HG03571 (cell line): Measurements from ENCODE around the gene TEX2.
"Not testable (repeated sequence)": the region's sequence is repeated elsewhere in the genome, so short reads cannot be mapped to it uniquely, and the experiment has no call there.

Source experiments
- ATAC-seq: cut with Tn5 transposase; IDR thresholded peaks from one replicate; pipeline ENCODE4 v1.9.1; 2021; ENCODE audit not compliant: unreplicated experiment

Gene TEX2

DNA sequence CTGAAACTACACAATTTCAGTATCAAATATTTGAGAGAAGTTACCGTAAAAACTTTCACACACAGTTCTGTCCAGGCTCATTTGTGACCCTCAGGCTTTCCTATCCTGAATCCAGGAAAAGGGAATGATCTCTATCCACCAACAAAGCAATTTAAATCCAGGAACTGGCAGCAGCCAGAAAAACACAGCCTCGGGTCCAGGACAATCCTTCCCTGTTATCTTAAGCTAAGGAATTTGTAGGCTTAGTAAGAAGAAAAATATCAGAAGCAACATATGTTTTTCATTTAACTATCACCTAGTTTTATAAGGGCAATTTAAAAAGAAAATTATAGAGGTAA lies 47.1 kb downstream of the TEX2 start:
- ATAC-seq: no peak

DNA sequence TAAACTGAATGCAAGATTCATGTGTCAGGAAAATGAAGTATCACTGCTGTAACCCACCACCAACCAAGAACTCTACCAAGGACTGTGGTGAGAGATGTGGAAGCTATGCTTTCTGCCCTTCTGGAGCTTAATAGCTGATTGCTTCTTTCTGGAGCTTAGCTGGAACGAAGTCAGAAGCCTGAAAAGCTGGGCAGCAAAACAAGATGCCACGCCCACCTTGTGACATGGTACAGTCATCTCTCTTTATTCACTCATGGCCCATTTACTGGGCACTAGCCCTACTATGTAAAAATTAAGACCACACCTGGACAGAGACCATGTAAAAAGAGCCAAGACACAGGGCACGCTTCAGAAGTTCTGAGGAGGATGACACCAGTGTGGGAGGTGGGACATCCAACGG lies 48.1 kb downstream of the TEX2 start:
- no peak for ATAC-seq

DNA sequence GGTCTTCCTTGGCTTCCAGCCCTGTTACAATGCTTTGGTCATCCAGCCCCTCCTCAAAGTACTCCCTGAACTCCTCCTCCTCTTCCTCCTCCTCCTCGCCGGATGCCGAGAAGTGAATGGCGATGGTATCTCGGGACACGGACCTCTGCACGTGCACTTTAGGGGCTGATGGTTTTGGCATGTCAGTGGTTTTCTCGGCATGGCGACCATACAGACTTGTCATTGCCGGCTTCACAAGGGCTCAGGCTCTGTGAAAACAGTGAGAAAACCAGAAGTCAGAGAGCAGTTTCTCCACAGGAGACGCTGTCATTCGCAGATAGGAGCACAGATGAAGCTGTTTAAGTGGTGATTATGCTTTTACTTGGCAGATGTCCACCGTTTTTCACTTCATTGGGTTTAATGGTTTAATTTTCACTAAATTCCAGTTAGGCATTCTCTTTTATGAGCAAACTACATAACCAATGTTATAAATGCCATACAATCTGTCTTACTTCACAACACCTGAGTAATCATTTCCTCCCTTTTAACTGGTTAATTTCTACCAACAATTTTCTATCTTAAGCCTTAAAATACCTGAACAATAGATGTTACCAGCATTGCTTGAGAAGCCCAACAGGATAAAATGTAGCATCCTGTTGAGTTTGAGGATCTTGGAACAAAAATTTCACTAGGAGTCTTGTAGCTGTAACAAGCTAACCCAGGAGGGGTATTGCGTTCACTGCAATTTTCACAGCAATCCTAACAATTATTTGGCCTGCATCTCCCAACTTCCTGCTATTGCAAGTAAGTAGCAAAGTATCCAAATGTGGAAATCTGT lies 48.9 kb downstream of the TEX2 start:
- ATAC-seq: no peak

DNA sequence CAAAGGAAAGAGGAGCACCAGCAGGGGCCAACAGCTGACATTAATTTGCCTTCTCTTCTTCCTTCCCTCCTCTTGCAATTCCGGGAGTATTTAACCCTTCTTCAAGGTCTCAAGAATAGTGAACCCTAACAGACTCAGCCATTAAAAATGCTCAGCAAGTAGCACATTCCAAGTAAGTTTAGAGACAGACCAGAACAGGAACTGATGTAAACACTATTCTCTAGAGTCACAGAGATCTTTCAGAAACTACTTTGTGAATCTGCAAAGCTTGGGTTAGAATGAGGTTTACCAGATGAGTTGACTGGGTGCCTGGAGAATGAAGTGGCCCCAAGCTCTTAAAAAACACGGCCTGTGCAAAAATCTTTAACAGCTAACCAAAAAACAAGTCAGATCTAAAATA lies 50.9 kb downstream of the TEX2 start:
- ATAC-seq: no peak

DNA sequence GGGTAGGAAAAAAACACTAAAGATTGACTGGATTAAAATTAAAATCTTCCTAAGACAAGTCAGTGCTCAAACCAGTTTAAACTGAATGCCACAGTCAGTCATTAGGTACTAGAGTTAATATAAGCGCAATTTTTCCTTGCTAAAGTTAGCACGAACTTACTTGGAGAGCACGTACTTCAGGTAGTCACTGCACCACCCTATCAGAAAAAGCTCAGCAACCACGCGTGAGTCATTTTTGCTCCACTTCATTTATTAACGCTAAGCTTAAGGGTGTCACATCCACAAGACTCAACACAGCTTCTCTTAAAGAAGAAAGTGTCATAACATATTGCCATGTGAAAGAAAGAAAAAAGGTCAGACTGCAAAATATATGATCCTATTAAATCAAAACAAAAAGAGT lies 53.1 kb downstream of the TEX2 start:
- ATAC-seq: no peak

DNA sequence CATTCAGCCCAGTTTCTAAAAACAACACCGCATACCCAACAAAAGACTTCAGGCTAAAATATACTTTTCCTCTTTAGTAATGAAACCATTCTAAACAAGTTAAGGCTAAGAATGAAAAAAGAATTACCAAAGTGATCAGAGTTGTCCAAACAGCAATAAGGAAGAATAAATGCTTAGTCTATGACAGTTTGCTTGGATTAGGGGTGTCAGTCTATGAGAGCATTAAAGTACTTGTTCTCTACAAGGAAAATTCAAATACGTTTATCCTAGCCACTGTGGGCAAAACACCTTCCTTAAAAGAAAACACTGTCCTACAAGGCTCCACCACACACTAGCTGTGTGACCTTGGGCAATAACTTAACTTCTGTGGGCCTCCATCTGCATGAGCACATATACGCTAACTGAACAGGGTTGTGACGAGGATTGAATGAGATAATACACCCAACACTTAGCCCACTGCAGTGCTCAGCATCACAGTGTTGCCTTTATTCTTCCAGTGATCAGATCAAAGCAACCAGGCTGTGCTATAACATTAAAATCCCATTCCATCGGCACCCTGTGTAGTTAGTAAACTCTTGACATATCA lies 53.6 kb downstream of the TEX2 start:
- ATAC-seq: no peak

DNA sequence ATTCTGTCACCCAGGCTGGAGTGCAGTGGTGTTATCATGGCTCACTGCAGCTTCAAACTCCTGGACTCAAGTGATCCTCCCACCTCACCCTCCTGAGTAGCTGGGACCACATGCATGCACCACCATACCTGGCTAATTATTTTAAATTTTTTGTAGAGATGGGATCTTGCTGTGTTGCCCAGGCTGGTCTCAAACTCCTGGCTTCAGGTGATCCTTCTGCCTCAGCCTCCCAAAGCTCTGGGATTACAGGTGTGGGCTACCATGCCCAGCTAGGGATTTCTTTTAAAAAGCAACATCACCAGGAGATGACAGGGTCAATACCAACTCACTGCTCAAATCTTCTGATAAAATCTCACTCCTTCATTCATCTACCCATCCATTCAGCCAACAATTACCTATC lies 54.4 kb downstream of the TEX2 start:
- not testable (repeated sequence) for ATAC-seq

DNA sequence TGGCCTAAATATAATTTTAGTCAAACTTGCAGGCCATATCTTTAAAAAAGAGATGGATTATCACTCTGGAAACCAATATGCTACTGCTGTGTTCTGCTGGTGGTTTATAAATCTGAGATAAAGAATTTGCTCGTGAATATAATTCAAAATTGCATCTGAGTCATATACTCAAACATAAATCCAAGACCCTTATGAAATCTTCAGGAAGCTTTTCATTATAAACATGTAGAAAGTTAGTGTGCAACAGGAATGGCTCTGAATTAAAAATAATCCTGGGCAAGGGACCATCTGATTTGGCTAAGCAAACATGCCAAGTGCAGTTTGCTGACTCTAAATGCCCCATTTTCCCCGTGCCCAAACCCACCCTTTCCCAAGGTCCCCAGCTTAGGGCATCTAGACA lies 57.3 kb downstream of the TEX2 start:
- ATAC-seq: no peak

DNA sequence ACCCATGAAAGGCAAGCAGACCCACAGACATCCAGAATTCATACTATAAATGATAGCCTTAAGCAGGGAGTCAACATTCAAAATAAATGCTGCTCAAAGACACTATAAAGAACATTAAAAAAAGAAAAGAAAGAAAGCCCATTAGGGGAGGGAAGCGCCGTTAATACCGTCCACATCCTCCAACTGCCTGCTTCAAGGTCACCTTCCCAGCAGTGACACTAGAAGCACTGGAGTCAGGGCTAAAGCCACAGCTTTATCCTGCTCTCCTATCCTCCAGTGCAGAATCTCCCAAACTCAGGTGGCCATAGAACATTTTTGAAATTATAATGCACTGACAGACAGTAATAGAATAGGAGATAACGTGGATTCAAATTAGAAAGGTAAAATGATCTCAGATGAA lies 59.4 kb downstream of the TEX2 start:
- no peak for ATAC-seq

DNA sequence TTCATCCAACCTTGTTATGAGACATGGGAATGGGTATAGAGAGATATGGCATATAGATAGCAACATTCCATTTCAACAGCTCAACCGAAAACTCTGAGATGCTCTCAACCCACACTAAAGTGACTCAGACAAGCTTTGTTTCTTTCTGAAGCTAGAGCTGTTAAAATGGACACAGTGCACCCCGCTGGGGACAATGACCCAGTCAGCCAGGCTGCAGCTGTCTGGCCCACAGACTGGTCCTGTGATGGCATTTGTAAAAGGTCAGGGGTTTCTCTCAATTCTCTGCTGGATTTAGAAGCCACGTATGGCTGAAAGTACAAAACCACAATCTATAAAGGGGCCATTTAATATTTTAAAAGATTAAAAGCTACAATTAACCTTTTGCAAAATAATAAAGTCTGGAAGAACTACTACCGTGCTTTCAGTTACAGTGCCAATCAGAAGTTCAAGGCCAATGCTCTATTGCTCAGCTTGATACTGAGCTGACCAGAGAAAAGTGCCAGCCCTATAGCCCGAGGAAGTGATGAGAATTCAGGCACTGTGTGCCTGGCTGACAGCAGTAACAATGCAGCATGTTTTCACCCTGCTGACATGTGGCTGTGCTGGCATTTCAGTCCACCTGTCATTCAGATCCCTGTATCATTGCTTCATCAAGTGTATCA lies 60.2 kb downstream of the TEX2 start:
- no peak for ATAC-seq

DNA sequence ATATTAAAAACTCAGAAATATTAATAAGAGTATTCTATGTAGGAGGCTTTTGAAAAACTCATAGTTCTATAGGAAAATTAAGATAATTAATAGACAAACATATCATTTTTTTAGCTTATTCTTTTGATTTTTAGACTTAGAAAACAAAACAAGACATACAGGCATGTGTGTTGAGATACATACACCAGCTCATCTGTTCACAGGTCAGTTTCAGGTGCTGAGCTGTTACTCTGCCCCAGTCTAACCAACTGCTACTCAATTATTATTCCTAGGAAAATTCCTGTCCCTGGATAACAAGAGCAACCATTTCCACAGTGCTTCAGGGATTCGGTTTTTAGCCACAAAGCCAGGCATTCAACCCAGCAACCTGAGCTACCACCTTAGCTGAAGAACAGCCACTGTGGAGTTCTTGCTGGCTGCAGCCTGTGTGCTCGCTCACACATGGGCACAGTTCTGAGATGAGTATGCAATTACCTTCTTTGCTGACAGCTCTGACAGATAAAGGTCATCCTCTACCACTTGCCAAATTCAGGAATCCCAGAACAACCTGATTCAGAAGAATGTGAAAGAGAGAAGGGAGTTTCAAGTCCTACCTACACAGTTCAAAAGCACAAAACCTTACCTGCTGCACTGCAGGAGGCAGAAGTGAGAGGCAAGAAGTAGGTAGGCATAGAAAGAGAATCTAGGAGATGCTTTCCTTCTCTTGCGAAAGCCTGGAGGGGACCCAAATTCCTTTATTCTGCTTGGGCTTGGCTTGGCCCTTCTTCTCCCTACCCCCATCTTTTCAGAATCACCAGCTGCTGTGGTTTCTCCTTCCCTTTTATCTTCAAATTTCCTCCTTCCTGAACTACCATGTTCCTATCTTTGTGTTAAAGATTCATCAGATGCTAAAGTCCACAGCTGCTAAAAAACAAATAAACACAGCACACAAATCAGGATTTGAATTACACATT lies 62.7 kb downstream of the TEX2 start:
- ATAC-seq: no peak

DNA sequence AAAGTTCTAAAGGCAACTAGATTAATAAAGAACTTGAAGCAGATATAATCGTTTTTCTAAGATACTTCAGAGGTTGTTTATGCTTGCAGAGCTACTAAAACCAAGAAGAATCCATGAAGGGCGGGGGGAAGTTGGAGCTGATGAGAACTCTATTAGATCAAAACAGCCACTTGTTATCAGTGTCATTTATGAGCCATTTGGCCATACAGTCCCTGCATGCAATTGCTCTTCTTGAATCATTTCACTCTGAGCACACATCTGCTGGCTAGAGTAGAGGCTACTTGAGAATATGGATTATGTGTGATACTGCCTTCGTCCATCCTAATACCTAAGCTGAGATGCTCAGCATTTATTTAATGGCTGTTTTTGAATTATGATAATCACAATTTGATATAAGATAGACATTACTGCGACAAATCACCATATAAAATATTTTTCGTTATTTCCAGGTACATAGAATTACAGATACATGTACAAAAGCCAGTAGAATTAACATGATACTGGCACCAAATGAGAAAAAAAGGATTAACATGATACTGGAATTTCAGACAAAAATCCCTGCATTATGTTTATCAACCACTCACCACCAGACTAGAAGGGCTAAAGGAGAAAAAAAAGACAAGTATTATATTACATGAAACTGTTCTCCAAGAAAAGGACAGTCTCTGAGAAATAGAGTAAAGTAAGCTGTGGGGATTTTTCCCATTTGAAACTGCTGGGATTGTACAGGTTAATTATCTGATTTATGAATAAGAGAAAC lies 64.5 kb downstream of the TEX2 start:
- no peak for ATAC-seq

DNA sequence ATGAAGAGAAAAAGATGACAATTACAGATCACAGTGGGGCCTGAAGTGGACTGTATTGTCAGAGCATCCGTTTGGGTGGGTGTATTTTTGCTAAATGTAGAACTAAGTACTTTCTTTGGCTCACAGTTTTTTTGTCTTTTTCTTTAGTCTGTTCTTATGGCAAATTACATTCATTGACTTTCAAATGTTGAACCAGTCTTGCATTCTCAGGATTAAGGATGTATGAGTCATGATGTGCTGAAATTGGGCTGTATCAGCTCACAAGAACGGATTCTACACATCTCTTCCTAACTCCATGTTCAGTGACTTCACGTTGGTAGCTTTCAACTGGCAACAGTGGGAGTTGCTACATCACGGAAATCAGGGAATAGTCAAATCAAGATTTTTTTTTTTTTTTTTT lies 66.5 kb downstream of the TEX2 start:
- no peak for ATAC-seq

DNA sequence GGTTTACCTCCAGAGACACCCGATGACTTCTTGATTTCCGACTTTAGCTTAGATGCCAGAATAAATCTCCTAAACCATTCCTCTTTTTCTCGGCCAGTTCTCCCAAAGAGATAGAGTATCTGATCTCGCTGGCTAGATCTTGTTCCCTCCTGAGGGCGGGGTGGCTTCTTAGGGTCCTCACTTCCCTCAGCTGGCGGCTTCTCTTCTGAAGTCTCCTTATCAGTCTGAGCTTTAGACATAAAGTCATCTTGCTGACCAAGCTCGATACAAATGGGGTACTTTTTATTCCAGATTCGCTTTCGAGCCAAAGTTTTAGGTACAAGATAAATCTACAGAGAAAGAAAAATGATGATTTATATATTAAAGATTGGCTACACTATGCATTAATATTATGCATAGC lies 69.5 kb downstream of the TEX2 start:
- ATAC-seq: no peak

DNA sequence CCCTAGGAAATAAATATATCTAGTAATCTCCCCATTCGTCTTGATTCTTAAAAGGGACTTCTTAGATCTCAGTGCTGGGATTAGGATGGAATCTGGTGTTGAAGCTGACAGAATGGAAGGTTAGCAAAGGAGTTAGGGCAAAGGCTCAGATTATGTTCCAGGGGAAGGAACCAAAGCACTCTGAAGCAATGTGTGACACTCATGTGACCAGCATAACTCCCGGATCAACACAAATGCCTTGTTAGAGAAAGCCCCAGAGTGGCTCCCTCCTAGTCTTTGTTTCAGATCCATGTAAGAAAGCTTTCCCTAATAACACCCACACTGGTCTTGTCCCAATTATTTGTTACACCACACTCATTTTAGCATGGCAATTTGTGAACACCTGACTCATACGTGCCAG lies 70.5 kb downstream of the TEX2 start:
- ATAC-seq: no peak

DNA sequence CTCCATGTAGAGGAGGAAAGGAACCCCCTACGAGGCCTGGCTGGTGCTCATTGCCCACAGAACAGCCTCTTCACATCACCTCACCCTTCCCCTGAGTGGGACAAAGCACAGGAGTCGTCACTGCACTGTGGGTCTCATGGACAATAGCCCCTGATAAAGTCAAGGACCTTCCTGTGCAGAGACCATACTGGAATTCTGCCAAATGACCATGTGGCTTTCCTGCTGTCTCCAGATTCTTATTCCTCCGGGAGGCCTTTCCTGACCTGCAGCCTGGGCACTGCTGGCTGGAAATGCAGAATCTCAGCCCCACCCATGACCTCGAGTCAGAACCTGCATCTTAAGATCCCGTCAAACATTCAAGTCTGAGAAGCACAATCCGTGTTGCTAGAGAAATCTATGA lies 72.6 kb downstream of the TEX2 start:
- no peak for ATAC-seq

DNA sequence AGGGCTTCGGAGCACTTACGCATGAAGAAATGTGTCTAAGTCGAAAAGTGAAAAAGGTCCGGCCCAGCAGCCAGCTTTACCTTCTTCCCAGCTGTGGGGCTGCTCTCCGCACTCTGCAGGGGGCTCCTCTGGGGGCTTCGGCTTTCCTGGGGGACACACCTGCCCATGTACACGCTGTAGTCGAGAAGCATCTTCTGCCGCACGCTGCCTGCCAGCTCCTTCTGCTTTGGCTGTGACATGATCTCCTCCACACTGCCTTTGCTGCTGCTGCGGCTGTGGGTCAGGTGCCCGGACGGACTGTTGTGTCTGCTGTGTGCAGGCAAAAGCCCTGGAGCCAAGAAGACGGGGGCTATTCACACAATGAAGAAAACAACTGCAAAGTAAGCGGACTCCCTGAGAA lies 75.0 kb downstream of the TEX2 start:
- ATAC-seq: no peak

DNA sequence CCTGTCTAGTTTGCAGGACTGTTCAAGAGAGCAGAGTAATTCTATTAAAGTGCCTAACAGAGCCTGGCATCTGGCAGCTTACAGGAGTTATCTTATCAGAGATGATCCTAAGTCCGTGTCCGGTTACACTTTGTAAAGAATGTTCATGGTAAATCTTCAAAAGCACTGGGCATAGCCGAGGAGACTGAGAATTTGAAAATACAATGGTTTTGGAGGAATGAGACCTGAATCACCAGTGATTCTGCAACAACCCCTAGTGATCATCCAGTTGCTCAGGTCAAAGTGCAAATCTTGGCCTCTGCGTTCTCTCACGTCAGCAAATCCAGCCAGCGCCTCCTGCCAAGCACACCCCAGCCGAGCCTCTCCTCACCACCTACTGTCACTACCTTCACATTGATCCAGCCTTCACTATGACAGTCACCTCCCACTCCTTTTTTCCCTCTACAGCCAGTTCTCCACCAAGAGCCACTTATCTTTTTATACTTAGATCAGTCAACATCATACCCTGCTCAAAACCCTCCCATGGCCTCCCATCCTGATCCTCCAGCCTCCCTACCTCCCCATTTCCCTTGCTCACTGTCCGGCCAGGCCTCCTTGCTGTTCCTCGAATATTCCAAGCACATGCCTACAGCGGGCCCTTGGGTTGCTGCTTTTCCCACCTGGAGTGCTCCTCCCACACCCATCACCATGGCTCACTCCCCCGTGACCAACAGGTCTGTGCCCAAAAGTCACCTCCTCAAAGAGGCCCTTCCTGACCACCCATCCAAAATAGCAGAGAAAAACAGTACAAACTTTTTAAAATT lies 75.8 kb downstream of the TEX2 start:
- ATAC-seq: no peak

DNA sequence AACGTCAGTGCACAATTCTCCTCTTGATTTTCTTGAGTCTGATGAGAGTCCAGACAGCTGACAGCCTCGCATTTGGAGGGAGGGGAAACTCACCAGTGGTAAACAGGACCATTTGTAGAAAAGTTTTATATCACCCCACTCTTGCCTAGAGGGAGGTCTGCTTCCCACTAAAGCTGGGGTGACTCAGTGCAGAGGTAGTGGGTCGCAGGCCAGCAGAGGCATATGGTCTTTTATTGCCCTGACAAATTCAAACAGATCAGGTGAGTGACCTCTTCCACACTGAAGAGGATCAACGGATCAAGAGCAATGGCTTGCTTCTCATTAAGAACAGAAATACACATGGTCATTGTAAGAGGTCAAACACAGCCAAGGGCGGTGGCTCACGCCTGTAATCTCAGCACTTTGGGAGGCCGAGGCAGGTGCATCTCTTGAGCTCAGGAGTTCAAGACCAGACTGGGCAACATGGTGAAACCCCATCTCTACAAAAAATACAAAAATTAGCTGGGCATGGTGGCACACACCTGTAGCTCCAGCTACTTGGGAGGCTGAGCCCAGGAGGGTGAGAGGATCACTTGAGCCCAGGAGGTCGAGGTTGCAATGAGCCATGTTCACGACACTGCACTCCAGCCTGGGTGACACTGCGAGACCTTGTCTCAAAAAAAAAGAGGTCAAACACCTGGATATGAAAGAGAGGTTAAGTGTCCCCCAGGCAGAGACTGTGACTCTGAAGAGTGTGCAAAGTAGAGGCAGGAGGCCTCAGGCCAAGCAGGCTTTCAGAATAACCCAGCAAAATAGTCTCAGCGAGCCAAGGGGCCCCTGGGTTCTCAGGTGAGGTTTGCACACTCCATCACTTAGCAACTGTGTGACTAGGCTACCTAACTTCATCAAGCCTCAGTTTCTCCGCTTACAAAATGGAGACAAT lies 76.6 kb downstream of the TEX2 start:
- no peak for ATAC-seq
